MM.1S (cell line): ENCODE measurements around the gene MPZL1.

ENCODE experiments used
- DNase-seq: peaks from one replicate; pipeline ENCODE4 v3.0.0-alpha.2; 2015
- H2AFZ ChIP-seq: fragments of 300-600 bp; sonication (generic); 2 replicates; pipeline ENCODE4 v1.6.0; 2016; ENCODE audit warnings: antibody characterized with exemption, low read length
- H3F3A ChIP-seq: fragments of 300-600 bp; sonication (generic); 2 replicates; pipeline ENCODE4 v1.6.1; 2016; ENCODE audit warnings: mild to moderate bottlenecking, antibody characterized with exemption, low read length, moderate library complexity, mixed read lengths; ENCODE audit not compliant: insufficient read depth
- H3K27ac ChIP-seq: fragments of 300-600 bp; sonication (generic); 2 replicates; pipeline ENCODE4 v1.5.1; 2016; ENCODE audit warnings: mild to moderate bottlenecking, low read length
- H3K27me3 ChIP-seq: fragments of 300-600 bp; sonication (generic); replicated peaks from 2 replicates; pipeline ENCODE4 v1.6.0; 2016; ENCODE audit warnings: low read length; ENCODE audit not compliant: insufficient read depth
- H3K36me3 ChIP-seq: fragments of 300-600 bp; sonication (generic); replicated peaks from 2 replicates; pipeline ENCODE4 v1.6.1; 2016; ENCODE audit warnings: mild to moderate bottlenecking, low read length, mixed read lengths; ENCODE audit not compliant: insufficient read depth
- H3K4me1 ChIP-seq: fragments of 300-600 bp; sonication (generic); 2 replicates; pipeline ENCODE4 v1.6.1; 2016; ENCODE audit warnings: low read length, mixed read lengths
- H3K4me2 ChIP-seq: fragments of 300-600 bp; sonication (generic); 2 replicates; pipeline ENCODE4 v1.6.0; 2016; ENCODE audit warnings: low read depth, low read length
- H3K4me3 ChIP-seq: fragments of 300-600 bp; sonication (generic); 2 replicates; pipeline ENCODE4 v1.5.1; 2016; ENCODE audit warnings: low read length, mixed read lengths
- H3K79me2 ChIP-seq: fragments of 300-600 bp; sonication (generic); 2 replicates; pipeline ENCODE4 v1.6.1; 2016; ENCODE audit warnings: mixed run types, low read length, mixed read lengths
- H3K9ac ChIP-seq: fragments of 300-600 bp; sonication (generic); 2 replicates; pipeline ENCODE4 v1.6.1; 2016; ENCODE audit warnings: low read length, mixed read lengths
- H3K9me2 ChIP-seq: fragments of 300-600 bp; sonication (generic); replicated peaks from 2 replicates; pipeline ENCODE4 v1.6.1; 2016; ENCODE audit warnings: mild to moderate bottlenecking, low read length, mixed read lengths; ENCODE audit not compliant: insufficient read depth
- H3K9me3 ChIP-seq: fragments of 300-600 bp; sonication (generic); replicated peaks from 2 replicates; pipeline ENCODE4 v1.6.1; 2016; ENCODE audit warnings: mild to moderate bottlenecking, low read length, mixed read lengths; ENCODE audit not compliant: insufficient read depth
- H4K20me1 ChIP-seq: fragments of 300-600 bp; sonication (generic); 2 replicates; pipeline ENCODE4 v1.6.1; 2016; ENCODE audit warnings: mild to moderate bottlenecking, low read length, moderate library complexity, mixed read lengths; ENCODE audit not compliant: insufficient read depth
- EZH2 ChIP-seq: fragments of 300-600 bp; sonication (generic); optimal IDR thresholded peaks from 2 replicates; pipeline ENCODE3; 2017; ENCODE audit warnings: low read depth, mild to moderate bottlenecking, antibody characterized with exemption, low read length, mixed read lengths
- EZH2phosphoT487 ChIP-seq: fragments of 300-600 bp; sonication (generic); IDR thresholded peaks from 2 replicates; pipeline ENCODE4 v1.6.1; 2018; ENCODE audit warnings: antibody characterized with exemption, low read length
- TF ChIP-seq, protein P1 (sequence below): fragments of 300-600 bp; sonication (generic); IDR thresholded peaks from 2 replicates; pipeline ENCODE4 v1.5.1; 2016; ENCODE audit warnings: antibody characterized with exemption, low read length, mixed read lengths

Gene MPZL1

DNA sequence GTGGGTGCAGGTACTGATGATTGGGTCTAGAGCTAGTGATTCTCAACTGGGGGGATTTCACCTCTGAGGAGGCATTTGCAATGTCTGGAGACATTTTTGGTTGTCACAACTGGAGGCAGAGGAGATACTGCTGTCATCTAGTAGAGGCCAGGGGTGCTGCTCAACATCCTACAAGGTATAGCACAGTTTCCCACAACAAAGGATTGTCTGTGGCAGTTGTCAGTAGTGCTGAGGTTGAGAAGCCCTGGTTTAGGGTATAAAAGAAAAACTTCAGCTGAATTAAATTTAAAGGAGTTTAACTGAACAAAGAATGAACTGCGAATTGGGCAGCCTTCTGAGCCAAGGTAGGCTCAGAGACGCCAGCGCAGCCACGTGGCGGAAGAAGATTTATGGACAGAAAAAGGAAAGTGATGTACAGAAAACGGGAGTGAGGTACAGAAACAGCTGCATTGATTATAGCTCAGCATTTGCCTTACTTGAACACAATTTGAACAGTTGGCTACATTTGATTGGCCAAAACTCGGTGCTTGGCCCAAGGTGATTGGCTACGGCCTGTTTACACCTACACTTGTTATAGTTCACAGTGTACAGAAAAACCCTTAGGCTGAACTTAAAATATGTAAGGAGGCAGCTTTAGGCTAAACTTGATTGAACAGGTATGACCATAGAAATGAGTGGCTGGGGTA lies 40.4 kb downstream of the MPZL1 start:
- Histone ChIP-seq H3K9me3 (no peaks in the 10 kb centered on the region), H3K4me2 (no peak overlapping the region), H4K20me1 (no peaks in the 10 kb centered on the region), H3K9me2 (no peaks in the 10 kb centered on the region), H3K36me3 (no peaks in the 10 kb centered on the region), H3K27me3 (no peaks in the 10 kb centered on the region), H3K9ac (no peak overlapping the region), H3F3A (no peaks in the 10 kb centered on the region), H3K27ac (no peak overlapping the region), H3K4me3 (no peak overlapping the region), H3K4me1 (no peaks in the 10 kb centered on the region), H3K79me2 (no peaks in the 10 kb centered on the region), H2AFZ (no peak overlapping the region)
- TF ChIP-seq EZH2 (no peak), EZH2phosphoT487 (no peak)
- TF ChIP-seq, protein P1, sequence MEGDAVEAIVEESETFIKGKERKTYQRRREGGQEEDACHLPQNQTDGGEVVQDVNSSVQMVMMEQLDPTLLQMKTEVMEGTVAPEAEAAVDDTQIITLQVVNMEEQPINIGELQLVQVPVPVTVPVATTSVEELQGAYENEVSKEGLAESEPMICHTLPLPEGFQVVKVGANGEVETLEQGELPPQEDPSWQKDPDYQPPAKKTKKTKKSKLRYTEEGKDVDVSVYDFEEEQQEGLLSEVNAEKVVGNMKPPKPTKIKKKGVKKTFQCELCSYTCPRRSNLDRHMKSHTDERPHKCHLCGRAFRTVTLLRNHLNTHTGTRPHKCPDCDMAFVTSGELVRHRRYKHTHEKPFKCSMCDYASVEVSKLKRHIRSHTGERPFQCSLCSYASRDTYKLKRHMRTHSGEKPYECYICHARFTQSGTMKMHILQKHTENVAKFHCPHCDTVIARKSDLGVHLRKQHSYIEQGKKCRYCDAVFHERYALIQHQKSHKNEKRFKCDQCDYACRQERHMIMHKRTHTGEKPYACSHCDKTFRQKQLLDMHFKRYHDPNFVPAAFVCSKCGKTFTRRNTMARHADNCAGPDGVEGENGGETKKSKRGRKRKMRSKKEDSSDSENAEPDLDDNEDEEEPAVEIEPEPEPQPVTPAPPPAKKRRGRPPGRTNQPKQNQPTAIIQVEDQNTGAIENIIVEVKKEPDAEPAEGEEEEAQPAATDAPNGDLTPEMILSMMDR = no peak
- no peak for DNase-seq

DNA sequence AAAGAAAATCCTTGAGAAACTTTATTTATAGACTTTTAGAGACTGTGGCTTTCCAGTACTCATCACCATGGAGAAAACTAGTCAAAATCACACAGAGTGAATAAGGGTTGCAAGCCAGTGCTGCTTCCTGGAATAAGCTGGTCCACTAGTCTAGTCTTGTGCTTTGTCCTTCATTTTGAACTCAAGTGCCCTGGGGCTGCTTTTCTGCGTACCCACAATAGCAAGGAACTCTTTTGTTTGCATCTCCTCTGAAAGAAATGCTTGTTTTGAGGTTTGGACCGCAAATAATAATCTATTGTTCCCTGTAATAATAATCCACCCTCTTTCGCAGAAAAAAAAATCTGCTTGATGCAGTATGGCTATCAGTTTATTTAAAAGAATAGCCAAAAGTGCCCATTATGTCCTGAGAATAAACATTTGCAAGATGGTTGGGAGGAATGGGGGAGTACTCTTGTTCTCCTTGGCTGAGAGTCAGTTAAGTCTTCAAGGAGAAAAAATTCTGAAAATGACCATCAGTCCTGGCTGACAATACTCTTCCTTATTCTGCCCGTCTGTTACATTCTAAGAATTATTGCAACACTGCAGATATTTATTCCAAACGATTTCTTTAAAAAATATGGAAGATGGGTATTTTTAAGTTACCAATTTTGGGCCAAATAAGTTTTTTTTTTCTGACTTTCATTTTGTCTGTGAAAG lies 41.9 kb downstream of the MPZL1 start:
- H4K20me1 ChIP-seq = no peaks in the 10 kb centered on the region
- no peak overlapping the region for H3K9ac ChIP-seq
- H3F3A ChIP-seq = no peaks in the 10 kb centered on the region
- no peak for DNase-seq
- no peak for TF ChIP-seq EZH2phosphoT487
- TF ChIP-seq, protein P1 = no peak
- no peak for TF ChIP-seq EZH2
- no peaks in the 10 kb centered on the region for H3K36me3 ChIP-seq
- no peaks in the 10 kb centered on the region for H3K9me3 ChIP-seq
- H2AFZ ChIP-seq = no peak overlapping the region
- no peak overlapping the region for H3K27ac ChIP-seq
- no peaks in the 10 kb centered on the region for H3K79me2 ChIP-seq
- no peaks in the 10 kb centered on the region for H3K27me3 ChIP-seq
- no peak overlapping the region for H3K4me3 ChIP-seq
- no peaks in the 10 kb centered on the region for H3K4me1 ChIP-seq
- H3K4me2 ChIP-seq = no peak overlapping the region
- no peaks in the 10 kb centered on the region for H3K9me2 ChIP-seq

- Histone ChIP-seq H3F3A (no peaks in the 10 kb centered on the region), H3K4me1 (no peaks in the 10 kb centered on the region), H3K27me3 (no peaks in the 10 kb centered on the region), H3K79me2 (no peaks in the 10 kb centered on the region), H4K20me1 (no peaks in the 10 kb centered on the region), H3K36me3 (no peaks in the 10 kb centered on the region), H3K4me3 (no peak overlapping the region), H3K9me2 (no peaks in the 10 kb centered on the region), H3K4me2 (no peak overlapping the region), H3K27ac (no peak overlapping the region), H3K9me3 (no peaks in the 10 kb centered on the region), H3K9ac (no peak overlapping the region), H2AFZ (no peak overlapping the region)
- no peak for DNase-seq
- TF ChIP-seq, protein P1 = no peak
- TF ChIP-seq EZH2 (no peak), EZH2phosphoT487 (no peak)
These were observed 42.9 kb downstream of the MPZL1 start for GRCh38 chr1:167764458-167765330.
